ENCODE results near the gene SEZ6. TPM values are rescaled to one million over a fixed set of nuclear protein-coding genes. Genes with fewer than 3 reads are reported as not detected.

SEZ6 gene
- total RNA-seq, 3 donors from 2014 or later, result not detected

- no peaks in the 10 kb centered on the region for H3K9me3 ChIP-seq
- TF ChIP-seq POLR2AphosphoS5 (IDR thresholded peaks at IDR 0.05) (no peak), CTCF (IDR thresholded peaks at IDR 0.05) (no peak), POLR2A (IDR thresholded peaks at IDR 0.05) (no peak)
- no peak for DNase-seq (ENCODE audit: low spot score in 2 of 2)
- H3K27me3 ChIP-seq, result no peaks in the 10 kb centered on the region
- intact Hi-C loops (cut with DNase I; ENCODE audit: low total_unique reads), result loop anchor here (10.0 kb wide), 1 partner anchor 134 kb away; no protein-coding TSS in a partner anchor
- peaks cover 0 to 9% of the 10 kb centered on the region in 2 donors for H3K4me1 ChIP-seq
- no peaks in the 10 kb centered on the region for H3K36me3 ChIP-seq
- H3K4me3 ChIP-seq, result peak overlapping the region; percentile 96 to 97 (median 97)
- peak overlapping the region; percentile 95 to 98 for H3K27ac ChIP-seq
These were observed 57.5 kb downstream of the SEZ6 start for GRCh38 chr17:28948342-28948741.

- no peak for DNase-seq (ENCODE audit: low spot score in 2 of 2)
- TF ChIP-seq POLR2AphosphoS5 (IDR thresholded peaks at IDR 0.05) (no peak), CTCF (IDR thresholded peaks at IDR 0.05) (no peak), POLR2A (IDR thresholded peaks at IDR 0.05) (no peak)
- peaks cover 0 to 9% of the 10 kb centered on the region in 2 donors for H3K4me1 ChIP-seq
- H3K27ac ChIP-seq, result peak overlapping the region in 1 of 2 donors; percentile 98
- H3K27me3 ChIP-seq, result no peaks in the 10 kb centered on the region
- H3K36me3 ChIP-seq, result no peaks in the 10 kb centered on the region
- H3K4me3 ChIP-seq, result no peak overlapping the region
- intact Hi-C loops (cut with DNase I; ENCODE audit: low total_unique reads), result loop anchor here (10.0 kb wide), 1 partner anchor 133 kb away; no protein-coding TSS in a partner anchor
- no peaks in the 10 kb centered on the region for H3K9me3 ChIP-seq
These were observed 58.2 kb downstream of the SEZ6 start for GRCh38 chr17:28947639-28948038.

- Histone ChIP-seq H3K4me3 (no peak overlapping the region), H3K9me3 (no peaks in the 10 kb centered on the region), H3K4me1 (peaks cover 0 to 17% of the 10 kb centered on the region in 2 donors), H3K36me3 (no peaks in the 10 kb centered on the region), H3K27me3 (no peaks in the 10 kb centered on the region), H3K27ac (peak overlapping the region; percentile 60 to 88)
- no peak for TF ChIP-seq POLR2AphosphoS5 (IDR thresholded peaks at IDR 0.05)
- TF ChIP-seq CTCF (IDR thresholded peaks at IDR 0.05), result no peak
- TF ChIP-seq POLR2A (IDR thresholded peaks at IDR 0.05), result no peak
- no peak for DNase-seq (ENCODE audit: low spot score in 2 of 2)
- intact Hi-C loops (cut with DNase I; ENCODE audit: low total_unique reads), result loop anchor here (10.0 kb wide), 1 partner anchor 131 kb away; no protein-coding TSS in a partner anchor
These were observed 59.6 kb downstream of the SEZ6 start for GRCh38 chr17:28946239-28946638.

GRCh38 chr17:28944862-28945741, 60.7 kb downstream of the SEZ6 start:
- DNase-seq (ENCODE audit: low spot score in 2 of 2), result no peak
- no peaks in the 10 kb centered on the region for H3K36me3 ChIP-seq
- no peaks in the 10 kb centered on the region for H3K27me3 ChIP-seq
- peak overlapping the region in 1 of 3 donors; percentile 12 for H3K4me3 ChIP-seq
- intact Hi-C loops (cut with DNase I; ENCODE audit: low total_unique reads), result loop anchor here (10.0 kb wide), 1 partner anchor 130 kb away; no protein-coding TSS in a partner anchor
- peak overlapping the region; percentile 60 to 88 for H3K27ac ChIP-seq
- no peaks in the 10 kb centered on the region for H3K9me3 ChIP-seq
- no peak for TF ChIP-seq POLR2A (IDR thresholded peaks at IDR 0.05)
- no peak for TF ChIP-seq POLR2AphosphoS5 (IDR thresholded peaks at IDR 0.05)
- TF ChIP-seq CTCF (IDR thresholded peaks at IDR 0.05), result no peak
- peaks cover 0 to 28% of the 10 kb centered on the region in 2 donors for H3K4me1 ChIP-seq

- H3K36me3 ChIP-seq, result no peaks in the 10 kb centered on the region
- H3K4me1 ChIP-seq, result peaks cover 0 to 28% of the 10 kb centered on the region in 2 donors
- no peak for DNase-seq (ENCODE audit: low spot score in 2 of 2)
- intact Hi-C loops (cut with DNase I; ENCODE audit: low total_unique reads), result loop anchor here (10.0 kb wide), 1 partner anchor 130 kb away; no protein-coding TSS in a partner anchor
- no peak overlapping the region for H3K4me3 ChIP-seq
- TF ChIP-seq POLR2AphosphoS5 (IDR thresholded peaks at IDR 0.05) (no peak), CTCF (IDR thresholded peaks at IDR 0.05) (no peak), POLR2A (IDR thresholded peaks at IDR 0.05) (no peak)
- no peak overlapping the region for H3K27ac ChIP-seq
- no peaks in the 10 kb centered on the region for H3K9me3 ChIP-seq
- no peaks in the 10 kb centered on the region for H3K27me3 ChIP-seq
These were observed 61.5 kb downstream of the SEZ6 start for GRCh38 chr17:28944343-28944742.

All from breast epithelium (tissue), 4 donors.